GM06990 (cell line): ENCODE results near the gene TMEM89.

Experiments
- DNase-seq: peaks from one replicate; pipeline ENCODE4 v3.0.0-alpha.2; 2011; ENCODE audit not compliant: insufficient read length; ENCODE audit errors: extremely low read depth
- H3K27me3 ChIP-seq: replicated peaks from 2 replicates; pipeline ENCODE4 v1.6.0; 2011; ENCODE audit warnings: low read length; ENCODE audit not compliant: control insufficient read depth, insufficient read depth
- H3K36me3 ChIP-seq: 2 replicates; pipeline ENCODE4 v1.5.1; 2011; ENCODE audit warnings: low read length; ENCODE audit not compliant: control insufficient read depth, insufficient read depth
- H3K4me3 ChIP-seq: replicated peaks from 2 replicates; pipeline ENCODE4 v1.5.1; 2011; ENCODE audit warnings: low read depth, mild to moderate bottlenecking, control low read depth, low read length
- TF ChIP-seq, protein P1 (sequence below): IDR thresholded peaks from 2 replicates; pipeline ENCODE4 v1.5.1; 2011; ENCODE audit warnings: low read length, control low read depth, mild to moderate bottlenecking, inconsistent platforms; ENCODE audit not compliant: insufficient read depth, poor library complexity, severe bottlenecking

The TMEM89 gene

DNA sequence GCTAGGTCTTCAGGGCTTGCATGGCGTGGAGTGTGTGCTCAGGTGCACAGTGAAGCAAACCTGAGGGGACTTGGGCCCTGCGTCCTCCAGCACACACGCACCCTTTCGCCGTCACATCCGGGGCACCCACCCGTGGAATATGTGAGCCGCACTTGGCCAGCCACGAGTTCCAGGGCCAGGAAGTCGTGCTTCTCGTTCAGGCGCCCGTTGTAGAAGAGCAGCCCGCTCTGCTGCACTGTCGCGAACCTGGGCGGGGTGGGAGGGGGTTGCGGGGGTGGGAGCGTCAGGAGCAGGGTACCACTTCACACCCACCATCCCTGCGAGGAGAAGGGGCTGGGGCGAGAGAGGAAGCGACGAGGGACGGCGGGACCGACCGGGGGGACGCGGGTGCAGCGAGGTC is 34.0 kb upstream of the TMEM89 start:
- Histone ChIP-seq H3K4me3 (peak overlapping the region; percentile 64), H3K27me3 (no peaks in the 10 kb centered on the region), H3K36me3 (no peaks in the 10 kb centered on the region)
- peak; percentile 45 for DNase-seq
- TF ChIP-seq, protein P1, sequence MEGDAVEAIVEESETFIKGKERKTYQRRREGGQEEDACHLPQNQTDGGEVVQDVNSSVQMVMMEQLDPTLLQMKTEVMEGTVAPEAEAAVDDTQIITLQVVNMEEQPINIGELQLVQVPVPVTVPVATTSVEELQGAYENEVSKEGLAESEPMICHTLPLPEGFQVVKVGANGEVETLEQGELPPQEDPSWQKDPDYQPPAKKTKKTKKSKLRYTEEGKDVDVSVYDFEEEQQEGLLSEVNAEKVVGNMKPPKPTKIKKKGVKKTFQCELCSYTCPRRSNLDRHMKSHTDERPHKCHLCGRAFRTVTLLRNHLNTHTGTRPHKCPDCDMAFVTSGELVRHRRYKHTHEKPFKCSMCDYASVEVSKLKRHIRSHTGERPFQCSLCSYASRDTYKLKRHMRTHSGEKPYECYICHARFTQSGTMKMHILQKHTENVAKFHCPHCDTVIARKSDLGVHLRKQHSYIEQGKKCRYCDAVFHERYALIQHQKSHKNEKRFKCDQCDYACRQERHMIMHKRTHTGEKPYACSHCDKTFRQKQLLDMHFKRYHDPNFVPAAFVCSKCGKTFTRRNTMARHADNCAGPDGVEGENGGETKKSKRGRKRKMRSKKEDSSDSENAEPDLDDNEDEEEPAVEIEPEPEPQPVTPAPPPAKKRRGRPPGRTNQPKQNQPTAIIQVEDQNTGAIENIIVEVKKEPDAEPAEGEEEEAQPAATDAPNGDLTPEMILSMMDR = no peak

DNA sequence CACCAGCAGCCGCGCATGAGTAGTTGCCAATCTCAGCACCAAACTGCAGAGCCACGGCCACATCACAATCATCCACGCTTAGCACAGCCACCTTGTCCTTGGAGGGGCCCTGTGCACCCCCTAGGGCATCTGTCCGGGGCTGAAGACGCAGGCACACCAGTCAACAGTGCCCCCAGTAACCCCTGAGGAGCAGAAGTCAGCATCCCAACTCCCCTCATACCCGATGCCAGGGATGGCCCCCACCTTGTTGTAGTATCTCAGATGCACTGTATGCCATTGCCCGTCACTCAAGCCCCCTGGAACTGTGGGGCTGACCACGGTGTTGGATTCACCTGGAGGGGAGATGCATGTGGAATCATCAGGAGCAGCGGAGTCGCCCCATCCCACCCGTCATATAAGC is 33.5 kb upstream of the TMEM89 start:
- TF ChIP-seq, protein P1 = no peak
- DNase-seq = no peak
- H3K4me3 ChIP-seq = no peak overlapping the region

DNA sequence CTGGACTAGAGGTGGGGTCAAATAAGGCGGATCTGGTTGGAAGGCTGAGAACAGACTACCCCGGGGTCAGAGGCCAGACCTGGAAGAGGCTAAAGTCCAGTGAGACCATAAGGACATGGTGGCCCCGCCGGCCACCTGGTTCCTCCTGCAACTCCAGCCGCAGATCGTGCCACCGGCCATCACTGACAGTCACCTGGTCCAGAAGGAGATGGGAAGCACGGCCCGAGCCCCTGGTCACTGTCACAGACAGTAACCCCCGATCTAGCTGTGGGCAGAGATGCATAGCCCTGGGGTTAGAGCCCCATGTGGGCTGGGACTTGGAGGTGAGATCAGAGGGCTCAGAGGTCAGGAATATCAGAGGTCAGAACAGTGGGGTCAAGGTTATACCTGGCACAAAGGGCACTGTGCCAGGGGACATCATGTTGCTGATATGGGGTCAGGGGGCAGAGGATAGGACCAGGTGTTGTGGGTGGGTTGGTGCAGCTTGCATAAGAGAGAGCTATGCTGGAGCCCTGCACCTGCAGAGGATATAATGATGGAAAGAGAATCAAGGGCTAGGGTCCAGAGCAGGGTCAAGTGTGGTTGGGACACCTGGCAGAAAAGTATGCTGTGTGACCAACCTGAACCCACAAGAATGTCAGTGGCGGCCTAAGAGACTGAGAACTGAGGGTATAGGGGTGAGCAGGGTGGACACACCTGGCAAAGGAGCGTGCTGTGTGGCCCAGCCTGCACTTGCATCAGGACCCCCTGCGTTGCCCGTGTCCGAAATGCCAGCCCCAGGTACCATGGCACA is 31.6 kb upstream of the TMEM89 start:
- H3K36me3 ChIP-seq = no peaks in the 10 kb centered on the region
- no peak overlapping the region for H3K4me3 ChIP-seq
- no peaks in the 10 kb centered on the region for H3K27me3 ChIP-seq
- DNase-seq = no peak
- TF ChIP-seq, protein P1 = no peak

More for the DNA sequence above, 33.5 kb upstream of the TMEM89 start:
- no peaks in the 10 kb centered on the region for H3K36me3 ChIP-seq
- no peaks in the 10 kb centered on the region for H3K27me3 ChIP-seq

DNA sequence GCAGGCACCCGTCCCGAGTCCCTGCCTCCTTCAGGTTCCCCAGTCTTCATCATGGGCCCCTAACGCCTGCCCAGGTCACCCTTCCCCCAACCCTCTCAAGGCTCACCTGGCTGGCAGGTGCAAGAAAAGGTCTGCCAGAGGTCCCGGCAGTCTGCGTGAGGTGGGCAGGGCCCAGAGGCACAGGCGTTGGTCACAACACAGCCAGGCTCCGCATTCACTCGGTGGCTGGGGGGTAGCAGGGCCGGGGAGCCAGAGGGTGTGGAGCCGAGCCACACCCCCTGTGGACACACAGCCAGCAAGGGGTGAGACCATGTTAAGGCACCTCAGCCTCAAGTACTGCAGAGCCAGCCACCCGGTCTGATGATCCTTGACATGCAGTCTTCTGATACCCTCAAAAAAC is 30.2 kb upstream of the TMEM89 start:
- Histone ChIP-seq H3K27me3 (no peaks in the 10 kb centered on the region), H3K36me3 (no peaks in the 10 kb centered on the region), H3K4me3 (no peak overlapping the region)
- TF ChIP-seq, protein P1 = no peak
- DNase-seq = no peak

DNA sequence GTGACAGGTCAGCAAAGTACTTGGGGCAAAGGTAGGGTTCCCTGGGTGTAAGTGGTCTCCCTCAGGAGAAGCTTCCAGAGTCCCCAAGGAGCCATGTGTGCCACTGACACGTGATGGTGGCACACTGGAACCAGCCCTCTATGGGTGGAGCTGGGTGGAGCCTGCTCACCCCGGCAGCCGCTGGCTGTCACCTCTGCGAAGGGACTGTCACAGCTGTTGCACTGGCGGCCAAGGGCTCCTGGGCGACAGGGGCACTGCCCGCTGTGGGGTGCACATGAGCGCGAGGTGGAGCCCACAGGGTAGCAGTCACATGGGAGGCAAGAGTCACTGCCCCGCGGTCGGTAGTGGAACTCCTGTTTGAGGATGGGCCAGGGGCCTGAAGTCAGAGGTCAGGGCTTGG is 29.2 kb upstream of the TMEM89 start:
- no peak for DNase-seq
- no peaks in the 10 kb centered on the region for H3K36me3 ChIP-seq

More for the DNA sequence above, 29.2 kb upstream of the TMEM89 start:
- TF ChIP-seq, protein P1 = no peak
- no peaks in the 10 kb centered on the region for H3K27me3 ChIP-seq
- no peak overlapping the region for H3K4me3 ChIP-seq
